Right atrium auricular region (tissue), 2 donors: ENCODE data around the gene TTLL8. TPM values are rescaled to one million over a fixed set of nuclear protein-coding genes. Genes with fewer than 3 reads are reported as not detected.
"Not testable (repeated sequence)": the region's sequence is repeated elsewhere in the genome, so short reads cannot be mapped to it uniquely, and the experiment has no call there.

Source experiments
- DNase-seq: peaks from one replicate; pipeline ENCODE4 v3.0.0-alpha.2; 2019; ENCODE audit warnings: low spot score
- H3K27ac ChIP-seq, 2 donors: fragments of 200-600 bp; sonication (generic); 1 replicate in 1 of 2; 2 replicates in 1 of 2; pipeline ENCODE4 v1.5.1; 2016 to 2019
- H3K27me3 ChIP-seq, 2 donors: fragments of 200-600 bp; sonication (generic); one replicate each; pipeline versions ENCODE4 v1.5.1 to v1.6.0; 2017 to 2019
- H3K36me3 ChIP-seq: fragments of 200-600 bp; sonication (generic); one replicate; pipeline ENCODE4 v1.5.1; 2016
- H3K4me1 ChIP-seq, 2 donors: fragments of 200-600 bp; sonication (generic); one replicate each; pipeline versions ENCODE4 v1.5.1 to v1.6.0; 2017 to 2019
- H3K4me3 ChIP-seq, 2 donors: fragments of 200-600 bp; sonication (generic); 1 replicate in 1 of 2; 2 replicates in 1 of 2; pipeline ENCODE4 v1.5.1; 2017 to 2019; ENCODE audit warnings: mild to moderate bottlenecking in 1 of 2, moderate library complexity in 1 of 2
- H3K9me3 ChIP-seq, 2 donors: fragments of 200-600 bp; sonication (generic); one replicate each; pipeline ENCODE4 v1.5.1; 2019
- total RNA-seq, 2 donors: library from RNA; depleted of rRNA; stranded (reverse); fragments of >200 nt; gene quantifications; one replicate each; pipeline ENCODE4 v1.1.0, GENCODE V29; 2016
- TF ChIP-seq, protein P1 (sequence below), 2 donors: fragments of 200-600 bp; sonication (generic); IDR thresholded peaks; one replicate each; pipeline ENCODE4 v1.5.1; 2019; ENCODE audit warnings: antibody characterized with exemption in 2 of 2

TTLL8 gene
- total RNA-seq, 2 donors from 2014 or later: not detected

DNA sequence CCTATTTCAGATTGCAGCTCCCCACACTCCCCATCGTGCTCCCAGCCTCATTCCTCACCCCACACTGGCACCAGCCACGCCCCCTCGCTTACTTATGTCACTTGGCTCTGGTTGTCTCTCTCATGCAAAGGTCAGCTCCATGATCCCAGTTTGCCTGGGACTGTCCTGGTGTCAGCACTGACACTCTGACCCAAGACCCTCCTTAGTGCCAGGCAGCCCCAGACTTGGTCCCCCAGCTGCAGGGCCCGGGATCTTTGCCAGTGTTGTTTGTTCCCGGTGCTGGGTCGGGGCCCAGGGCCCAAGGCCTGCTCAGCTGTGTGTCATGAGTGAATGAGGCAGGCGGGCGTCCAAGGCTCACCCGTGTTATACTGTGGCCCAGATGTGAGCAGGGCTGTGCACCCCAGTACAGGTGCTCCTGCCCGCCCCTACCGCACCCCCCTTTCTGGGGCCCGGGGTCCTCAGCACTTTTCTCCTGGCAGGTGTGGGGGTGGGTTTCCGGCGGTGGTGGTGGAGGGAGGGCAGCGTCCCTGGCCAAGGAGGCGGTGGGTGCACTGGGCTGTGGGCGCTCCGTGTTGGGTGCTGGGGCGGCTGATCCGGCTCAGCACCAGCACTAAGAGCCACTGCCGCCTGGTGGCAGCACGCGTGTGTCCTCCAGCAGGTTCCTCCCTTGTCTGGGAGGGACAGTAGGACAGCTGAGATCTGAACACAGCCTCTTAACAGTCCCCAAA, 65.0 kb downstream of the TTLL8 start:
- peaks cover 0 to 13% of the 10 kb centered on the region in 2 donors for H3K9me3 ChIP-seq
- DNase-seq: no peak
- H3K27me3 ChIP-seq: no peaks in the 10 kb centered on the region
- H3K4me3 ChIP-seq: no peak overlapping the region
- no peak overlapping the region for H3K27ac ChIP-seq
- TF ChIP-seq, protein P1, sequence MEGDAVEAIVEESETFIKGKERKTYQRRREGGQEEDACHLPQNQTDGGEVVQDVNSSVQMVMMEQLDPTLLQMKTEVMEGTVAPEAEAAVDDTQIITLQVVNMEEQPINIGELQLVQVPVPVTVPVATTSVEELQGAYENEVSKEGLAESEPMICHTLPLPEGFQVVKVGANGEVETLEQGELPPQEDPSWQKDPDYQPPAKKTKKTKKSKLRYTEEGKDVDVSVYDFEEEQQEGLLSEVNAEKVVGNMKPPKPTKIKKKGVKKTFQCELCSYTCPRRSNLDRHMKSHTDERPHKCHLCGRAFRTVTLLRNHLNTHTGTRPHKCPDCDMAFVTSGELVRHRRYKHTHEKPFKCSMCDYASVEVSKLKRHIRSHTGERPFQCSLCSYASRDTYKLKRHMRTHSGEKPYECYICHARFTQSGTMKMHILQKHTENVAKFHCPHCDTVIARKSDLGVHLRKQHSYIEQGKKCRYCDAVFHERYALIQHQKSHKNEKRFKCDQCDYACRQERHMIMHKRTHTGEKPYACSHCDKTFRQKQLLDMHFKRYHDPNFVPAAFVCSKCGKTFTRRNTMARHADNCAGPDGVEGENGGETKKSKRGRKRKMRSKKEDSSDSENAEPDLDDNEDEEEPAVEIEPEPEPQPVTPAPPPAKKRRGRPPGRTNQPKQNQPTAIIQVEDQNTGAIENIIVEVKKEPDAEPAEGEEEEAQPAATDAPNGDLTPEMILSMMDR (IDR thresholded peaks at IDR 0.05): peak; percentile 58 to 82
- H3K36me3 ChIP-seq: no peaks in the 10 kb centered on the region
- H3K4me1 ChIP-seq: peaks cover 0 to 8% of the 10 kb centered on the region in 2 donors

DNA sequence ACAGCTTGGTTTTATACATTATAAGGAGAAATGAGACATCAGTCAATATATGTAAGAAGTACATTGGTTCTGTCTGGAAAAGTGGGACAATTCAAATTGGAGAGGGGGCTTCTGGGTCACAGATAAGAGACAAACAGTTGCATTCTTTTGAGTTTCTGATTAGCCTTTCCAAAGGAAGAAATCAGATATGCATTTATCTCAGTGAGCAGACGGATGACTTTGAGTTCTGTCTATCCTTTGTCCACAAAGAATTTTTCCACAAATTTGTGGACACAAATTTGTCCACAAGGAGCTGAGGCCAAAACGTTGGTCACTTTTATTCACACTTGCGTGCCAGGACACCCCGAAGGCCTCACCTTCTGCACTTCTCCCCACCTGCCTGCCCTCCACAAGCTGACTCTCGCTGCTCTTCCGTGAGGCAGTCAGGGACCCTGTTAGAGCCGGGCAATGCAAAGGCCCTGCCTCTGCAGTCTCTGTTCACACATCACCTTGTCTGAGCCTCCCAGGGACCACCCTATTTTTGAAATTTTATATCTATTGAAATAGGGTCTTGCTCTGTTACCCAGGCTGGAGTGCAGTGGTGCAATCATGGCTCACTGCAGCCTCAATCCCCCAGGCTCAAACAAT, 66.1 kb downstream of the TTLL8 start:
- Histone ChIP-seq H3K4me3 (no peak overlapping the region), H3K27ac (no peak overlapping the region), H3K27me3 (no peaks in the 10 kb centered on the region), H3K36me3 (no peaks in the 10 kb centered on the region), H3K9me3 (peaks cover 0 to 13% of the 10 kb centered on the region in 2 donors), H3K4me1 (peaks cover 0 to 8% of the 10 kb centered on the region in 2 donors)
- TF ChIP-seq, protein P1 (IDR thresholded peaks at IDR 0.05): no peak
- no peak for DNase-seq

DNA sequence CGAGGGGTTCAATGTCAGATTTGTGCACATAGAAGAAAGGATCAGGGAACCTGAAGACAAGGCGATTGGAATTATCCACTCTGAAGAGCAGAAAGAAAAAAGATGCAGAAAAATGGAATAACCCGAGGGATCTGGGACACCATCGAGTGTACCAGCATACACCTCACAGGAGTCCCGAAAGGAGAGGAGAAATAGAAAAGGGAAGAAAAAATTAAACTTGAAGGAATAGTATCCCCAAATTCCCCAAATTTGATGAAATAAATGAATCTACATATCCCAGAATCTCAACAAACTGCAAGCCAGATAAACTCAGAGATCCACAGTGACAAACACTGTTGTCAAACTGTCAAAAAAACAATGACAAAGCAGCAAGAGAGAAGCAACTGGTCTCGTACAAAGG, 66.9 kb downstream of the TTLL8 start:
- TF ChIP-seq, protein P1 (IDR thresholded peaks at IDR 0.05): no peak
- Histone ChIP-seq H3K4me3 (no peak overlapping the region), H3K9me3 (peaks cover 0 to 20% of the 10 kb centered on the region in 2 donors), H3K36me3 (no peaks in the 10 kb centered on the region), H3K4me1 (peaks cover 0 to 8% of the 10 kb centered on the region in 2 donors), H3K27me3 (no peaks in the 10 kb centered on the region), H3K27ac (no peak overlapping the region)
- DNase-seq: no peak

DNA sequence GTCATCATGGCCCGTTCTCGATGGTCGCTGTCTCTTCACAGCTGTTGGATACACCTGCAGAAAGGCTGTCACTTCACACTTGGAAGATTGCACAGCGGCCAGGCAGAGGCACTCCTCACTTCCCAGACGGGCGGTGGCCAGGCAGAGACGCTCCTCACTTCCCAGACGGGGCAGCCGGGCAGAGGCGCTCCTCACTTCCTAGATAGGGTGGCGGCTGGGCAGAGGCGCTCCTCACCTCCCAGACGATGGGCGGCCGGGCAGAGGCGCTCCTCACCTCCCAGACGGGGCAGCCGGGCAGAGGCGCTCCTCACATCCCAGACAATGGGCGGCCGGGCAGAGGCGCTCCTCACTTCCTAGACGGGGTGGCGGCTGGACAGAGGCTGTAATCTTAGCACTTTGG, 68.3 kb downstream of the TTLL8 start:
- not testable (repeated sequence) for DNase-seq, H3K27ac ChIP-seq, H3K27me3 ChIP-seq, H3K4me3 ChIP-seq, H3K36me3 ChIP-seq, H3K4me1 ChIP-seq
- H3K9me3 ChIP-seq: peaks cover 0 to 29% of the 10 kb centered on the region in 2 donors

DNA sequence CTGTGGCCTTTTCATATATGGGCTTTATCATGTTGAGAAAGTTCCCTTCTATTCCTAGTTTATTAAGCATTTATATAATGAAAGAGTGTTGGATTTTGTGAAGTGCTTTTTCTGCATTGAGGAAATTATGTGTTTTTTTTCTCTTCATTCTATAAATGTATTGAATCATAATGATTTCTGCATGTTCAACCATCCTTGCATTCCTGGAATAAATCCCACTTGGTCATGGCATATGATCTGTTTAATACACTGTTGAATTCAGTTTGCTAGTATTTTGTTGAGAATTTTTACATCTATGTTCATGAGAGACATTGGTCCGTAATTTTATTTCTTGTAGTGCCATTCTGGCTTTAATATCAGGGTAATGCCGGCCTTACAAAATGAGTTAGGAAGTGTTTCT, 71.8 kb downstream of the TTLL8 start:
- Histone ChIP-seq H3K27me3 (peaks cover 10 to 12% of the 10 kb centered on the region in 2 donors), H3K4me3 (no peak overlapping the region), H3K9me3 (peaks cover 0 to 25% of the 10 kb centered on the region in 2 donors), H3K27ac (no peak overlapping the region), H3K4me1 (peaks cover 0 to 12% of the 10 kb centered on the region in 2 donors), H3K36me3 (no peaks in the 10 kb centered on the region)
- TF ChIP-seq, protein P1 (IDR thresholded peaks at IDR 0.05): no peak
- DNase-seq: no peak
